ENCODE data around the gene RAD23A. TPM values are rescaled to one million over a fixed set of nuclear protein-coding genes. Genes with fewer than 3 reads are reported as not detected.

RAD23A gene
- total and polyA plus RNA-seq, 9 of the 15 experiments (the other 6 are each of a cell fraction or from before 2014, with no cell fraction given) = 9.5 to 181 (median 101) TPM

DNA sequence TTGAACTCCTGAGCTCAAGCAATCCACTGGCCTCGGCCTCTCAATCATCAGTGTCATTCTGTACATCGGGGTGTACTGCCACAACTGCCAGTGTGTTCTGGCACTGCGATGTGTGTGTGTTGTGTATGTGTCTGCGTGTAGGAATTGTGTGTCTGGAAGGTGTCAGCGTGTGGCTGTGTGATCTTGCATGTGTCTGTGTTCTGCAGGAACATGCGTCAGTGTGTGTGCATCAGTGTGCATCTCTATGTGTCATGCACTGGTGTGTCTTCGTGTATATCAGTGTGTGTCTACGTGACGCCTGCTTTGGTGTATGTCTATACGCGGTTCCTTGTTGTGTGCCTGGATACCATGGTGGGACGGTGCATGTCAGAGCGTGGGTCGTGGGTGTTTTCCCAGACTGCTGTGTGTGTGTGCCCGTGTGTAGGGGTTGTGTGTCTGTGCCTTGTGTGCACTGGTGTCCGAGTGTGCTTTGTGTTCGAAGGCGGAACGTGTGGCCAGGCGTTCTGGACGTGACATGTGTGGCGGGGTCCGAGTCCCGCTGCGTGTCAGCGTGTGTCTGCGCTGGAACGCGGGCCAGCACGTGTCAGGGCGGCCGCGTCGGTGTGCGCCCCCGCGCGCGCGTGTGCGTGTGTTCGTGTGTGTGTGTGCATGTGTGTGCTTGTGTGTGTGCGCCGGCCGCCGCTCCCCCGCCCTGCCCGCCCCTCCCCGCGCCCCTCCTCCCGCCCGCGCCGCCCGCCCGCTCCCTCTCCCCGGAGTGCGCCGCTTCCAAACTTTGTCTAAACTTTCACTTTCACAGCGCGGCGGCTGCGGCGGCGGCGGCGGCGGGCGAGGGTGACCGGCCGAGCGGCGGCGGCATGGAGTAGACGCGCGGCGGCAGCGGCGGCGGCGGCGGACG lies 49.3 kb downstream of the RAD23A start, which contains the start of gene NFIX (continued):
- TF ChIP-seq PPARD (CRISPR knock-in tag; IDR thresholded peaks at IDR 0.05) = no peak
- TF ChIP-seq E2F3 (CRISPR knock-in tag; IDR thresholded peaks at IDR 0.05) = 0 out of 2 replicates have a peak, but pooled peaks have one; percentile 34
- peak; percentile 50; the same call in 1 of the 2 replicates for TF ChIP-seq FOXP1 (CRISPR knock-in tag; IDR thresholded peaks at IDR 0.05)
- TF ChIP-seq MTF1 (CRISPR knock-in tag; IDR thresholded peaks at IDR 0.05; ENCODE audit: borderline replicate concordance) = no peak
- TF ChIP-seq MTA3 (IDR thresholded peaks at IDR 0.05; ENCODE audit: borderline replicate concordance) = peak; percentile 72; the same call in 1 of the 2 replicates
- 0 out of 2 replicates have a peak, but pooled peaks have one; percentile 24 for TF ChIP-seq SMARCE1 (IDR thresholded peaks at IDR 0.05)
- TF ChIP-seq MXI1 (IDR thresholded peaks at IDR 0.05; ENCODE audit: low read depth, low read length) = no peak
- 0 out of 2 replicates have a peak, but pooled peaks have one; percentile 42 for TF ChIP-seq LARP7 (IDR thresholded peaks at IDR 0.05)
- TF ChIP-seq GATAD2A (IDR thresholded peaks at IDR 0.05) = peak; percentile 53; the same call in 1 of the 2 replicates
- no peak for TF ChIP-seq BRF1 (IDR thresholded peaks at IDR 0.05; ENCODE audit: borderline replicate concordance, extremely low read depth, insufficient read length)
- peak; percentile 87 for TF ChIP-seq BHLHE40 (IDR thresholded peaks at IDR 0.05; ENCODE audit: low read length)
- TF ChIP-seq ZNF785 (CRISPR knock-in tag; IDR thresholded peaks at IDR 0.05) = no peak
- TF ChIP-seq, protein P1, sequence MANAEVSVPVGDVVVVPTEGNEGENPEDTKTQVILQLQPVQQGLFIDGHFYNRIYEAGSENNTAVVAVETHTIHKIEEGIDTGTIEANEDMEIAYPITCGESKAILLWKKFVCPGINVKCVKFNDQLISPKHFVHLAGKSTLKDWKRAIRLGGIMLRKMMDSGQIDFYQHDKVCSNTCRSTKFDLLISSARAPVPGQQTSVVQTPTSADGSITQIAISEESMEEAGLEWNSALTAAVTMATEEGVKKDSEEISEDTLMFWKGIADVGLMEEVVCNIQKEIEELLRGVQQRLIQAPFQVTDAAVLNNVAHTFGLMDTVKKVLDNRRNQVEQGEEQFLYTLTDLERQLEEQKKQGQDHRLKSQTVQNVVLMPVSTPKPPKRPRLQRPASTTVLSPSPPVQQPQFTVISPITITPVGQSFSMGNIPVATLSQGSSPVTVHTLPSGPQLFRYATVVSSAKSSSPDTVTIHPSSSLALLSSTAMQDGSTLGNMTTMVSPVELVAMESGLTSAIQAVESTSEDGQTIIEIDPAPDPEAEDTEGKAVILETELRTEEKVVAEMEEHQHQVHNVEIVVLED (CRISPR knock-in tag; IDR thresholded peaks at IDR 0.05) = peak; percentile 47; the same call in 1 of the 2 replicates
- TF ChIP-seq GTF2E2 (tag; IDR thresholded peaks at IDR 0.05) = no peak

Measured in K562 (cell line).